Subcutaneous abdominal adipose tissue (tissue), 5 donors: ENCODE results near the gene C19orf44.
"Not testable (repeated sequence)": the region's sequence is repeated elsewhere in the genome, so short reads cannot be mapped to it uniquely, and the experiment has no call there.

ENCODE experiments used
- H3K27ac ChIP-seq: one replicate; pipeline ENCODE4 v1.7.0; 2013; ENCODE audit warnings: low read depth, mild to moderate bottlenecking, inconsistent platforms, low read length, moderate library complexity
- H3K27me3 ChIP-seq, 5 donors: one replicate each; pipeline ENCODE4 v1.7.0; 2013; ENCODE audit warnings: low read length in 5 of 5, inconsistent platforms in 1 of 5; ENCODE audit not compliant: control insufficient read depth in 5 of 5, insufficient read depth in 4 of 5
- H3K36me3 ChIP-seq, 5 donors: one replicate each; pipeline ENCODE4 v1.7.0; 2013; ENCODE audit warnings: low read length in 5 of 5; ENCODE audit not compliant: control insufficient read depth in 5 of 5, insufficient read depth in 5 of 5
- H3K4me1 ChIP-seq, 5 donors: one replicate each; pipeline ENCODE4 v1.7.0; 2013; ENCODE audit warnings: low read length in 5 of 5, mild to moderate bottlenecking in 3 of 5, moderate library complexity in 1 of 5; ENCODE audit not compliant: control insufficient read depth in 5 of 5, insufficient read depth in 5 of 5
- H3K4me3 ChIP-seq, 5 donors: one replicate each; pipeline ENCODE4 v1.7.0; 2013; ENCODE audit warnings: low read length in 5 of 5, low read depth in 1 of 5
- H3K9ac ChIP-seq, 5 donors: one replicate each; pipeline ENCODE4 v1.7.0; 2013; ENCODE audit warnings: low read length in 5 of 5, mild to moderate bottlenecking in 4 of 5, moderate library complexity in 3 of 5
- H3K9me3 ChIP-seq, 5 donors: one replicate each; pipeline ENCODE4 v1.7.0; 2013; ENCODE audit warnings: low read length in 5 of 5; ENCODE audit not compliant: control insufficient read depth in 5 of 5
- donor health status: healthy.
- donor health status: healthy.
- donor health status: healthy.
- donor health status: healthy.
- donor health status: healthy.

Gene C19orf44

DNA sequence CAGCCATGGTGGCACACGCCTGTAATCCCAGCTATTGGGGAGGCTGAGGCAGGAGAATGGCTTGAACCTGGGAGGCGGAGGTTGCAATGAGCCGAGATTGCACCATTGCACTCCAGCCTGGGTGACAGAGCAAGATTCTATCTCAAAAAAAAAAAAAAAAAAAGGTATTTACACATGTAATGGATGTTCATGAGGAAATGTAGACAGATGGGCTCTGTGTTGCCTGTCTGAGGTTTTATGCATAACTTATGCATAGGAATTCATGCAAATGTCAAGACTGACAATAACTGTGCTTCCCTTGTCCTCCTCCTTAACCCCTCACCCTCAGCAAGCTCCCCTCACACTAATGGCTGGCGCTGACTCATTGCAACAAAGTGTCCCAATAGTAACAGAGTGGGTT, 9.7 kb upstream of the C19orf44 start:
- H3K36me3 ChIP-seq, H3K4me1 ChIP-seq, H3K4me3 ChIP-seq, H3K9me3 ChIP-seq, H3K27ac ChIP-seq, H3K9ac ChIP-seq, H3K27me3 ChIP-seq: not testable (repeated sequence)

- H3K4me3 ChIP-seq = peak overlapping the region; percentile 70 to 90 (median 84)
- H3K9me3 ChIP-seq = no peaks in the 10 kb centered on the region
- H3K27me3 ChIP-seq = no peaks in the 10 kb centered on the region
- H3K4me1 ChIP-seq = peaks cover 2 to 16% (median 15%) of the 10 kb centered on the region in 5 donors
- peaks cover 0 to 9% (median 2%) of the 10 kb centered on the region in 5 donors for H3K36me3 ChIP-seq
- peak overlapping the region in 4 of 5 donors; percentile 32 to 64 (median 52) for H3K9ac ChIP-seq
- peak overlapping the region; percentile 50 for H3K27ac ChIP-seq
Observed at GRCh38 chr19:16496613-16496983, 404 bp downstream of the C19orf44 start.

GRCh38 chr19:16497042-16497441, 848 bp downstream of the C19orf44 start:
- Histone ChIP-seq H3K27me3 (no peaks in the 10 kb centered on the region), H3K36me3 (peaks cover 0 to 10% (median 2%) of the 10 kb centered on the region in 5 donors), H3K9ac (peak overlapping the region in 2 of 5 donors; percentile 32 to 59), H3K9me3 (no peaks in the 10 kb centered on the region), H3K4me3 (peak overlapping the region; percentile 70 to 90 (median 84)), H3K27ac (no peak overlapping the region), H3K4me1 (peaks cover 2 to 16% (median 15%) of the 10 kb centered on the region in 5 donors)

DNA sequence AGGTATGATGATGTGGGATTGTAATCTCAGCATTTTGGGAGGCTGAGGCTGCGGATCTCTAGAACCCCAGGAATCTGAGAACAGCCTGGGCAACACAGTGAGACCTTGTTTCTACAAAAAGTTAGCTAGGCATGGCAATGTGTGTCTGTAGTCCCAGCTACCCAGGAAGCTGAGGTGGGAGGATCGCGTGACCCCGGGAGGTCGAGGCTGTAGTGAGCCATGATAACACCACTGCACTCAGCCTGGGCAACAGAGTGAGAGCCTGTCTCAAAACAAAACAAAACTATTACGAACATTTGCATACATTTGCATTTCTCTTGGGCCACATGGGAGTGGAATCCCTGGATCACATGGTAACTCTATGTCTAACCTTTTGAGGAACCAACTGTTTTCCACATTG, 1.6 kb downstream of the C19orf44 start:
- Histone ChIP-seq H3K4me1 (peaks cover 2 to 16% (median 15%) of the 10 kb centered on the region in 5 donors), H3K9ac (no peak overlapping the region), H3K9me3 (no peaks in the 10 kb centered on the region), H3K27me3 (no peaks in the 10 kb centered on the region), H3K36me3 (peaks cover under 1 to 11% (median 4%) of the 10 kb centered on the region in 5 donors), H3K27ac (no peak overlapping the region), H3K4me3 (no peak overlapping the region)

DNA sequence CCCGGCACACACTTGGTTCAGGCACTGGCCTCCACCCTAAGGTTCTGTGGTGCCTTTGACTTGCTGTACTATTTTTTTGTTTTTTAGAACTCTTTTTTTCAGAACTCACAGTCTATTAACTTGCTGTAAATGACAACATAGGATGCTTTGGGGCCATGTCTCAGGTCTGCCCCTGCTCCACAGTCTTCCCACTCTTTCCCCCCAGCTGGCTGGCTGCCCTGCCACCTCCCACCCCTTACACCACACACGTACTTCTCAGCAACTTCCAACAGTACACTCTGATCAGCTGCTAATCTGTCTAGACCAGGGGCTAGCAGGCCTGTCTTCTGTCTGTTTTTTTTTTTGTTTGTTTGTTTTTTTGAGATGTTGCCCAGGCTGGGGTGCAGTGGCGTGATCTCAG, 8.1 kb downstream of the C19orf44 start:
- H3K4me1 ChIP-seq = peaks cover 0 to 2% (median 2%) of the 10 kb centered on the region in 5 donors
- peaks cover 2 to 31% (median 12%) of the 10 kb centered on the region in 5 donors for H3K36me3 ChIP-seq
- no peaks in the 10 kb centered on the region for H3K27me3 ChIP-seq
- no peak overlapping the region for H3K4me3 ChIP-seq
- H3K27ac ChIP-seq = no peak overlapping the region
- no peak overlapping the region for H3K9ac ChIP-seq
- H3K9me3 ChIP-seq = no peaks in the 10 kb centered on the region

DNA sequence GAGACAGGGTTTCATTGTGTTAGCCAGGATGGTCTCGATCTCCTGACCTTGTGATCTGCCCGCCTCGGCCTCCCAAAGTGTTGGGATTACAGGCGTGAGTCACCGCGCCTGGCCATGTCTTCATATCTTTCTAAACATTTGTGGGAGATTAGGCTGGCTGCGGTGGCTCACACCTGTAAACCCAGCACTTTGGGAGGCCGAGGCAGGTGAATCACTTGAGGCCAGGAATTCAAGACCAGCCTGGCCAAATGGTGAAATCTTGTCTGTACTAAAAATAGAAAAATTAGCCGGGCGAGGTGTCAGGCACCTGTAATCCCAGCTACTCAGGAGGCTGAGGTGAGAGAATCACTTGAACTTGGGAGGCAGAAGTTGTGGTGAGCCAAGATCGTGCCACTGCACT, 10.0 kb downstream of the C19orf44 start:
- H3K9ac ChIP-seq, H3K27ac ChIP-seq, H3K9me3 ChIP-seq, H3K27me3 ChIP-seq, H3K4me3 ChIP-seq: not testable (repeated sequence)
- peaks cover 2 to 35% (median 18%) of the 10 kb centered on the region in 5 donors for H3K36me3 ChIP-seq
- H3K4me1 ChIP-seq = peaks cover 0 to 11% (median 8%) of the 10 kb centered on the region in 5 donors

DNA sequence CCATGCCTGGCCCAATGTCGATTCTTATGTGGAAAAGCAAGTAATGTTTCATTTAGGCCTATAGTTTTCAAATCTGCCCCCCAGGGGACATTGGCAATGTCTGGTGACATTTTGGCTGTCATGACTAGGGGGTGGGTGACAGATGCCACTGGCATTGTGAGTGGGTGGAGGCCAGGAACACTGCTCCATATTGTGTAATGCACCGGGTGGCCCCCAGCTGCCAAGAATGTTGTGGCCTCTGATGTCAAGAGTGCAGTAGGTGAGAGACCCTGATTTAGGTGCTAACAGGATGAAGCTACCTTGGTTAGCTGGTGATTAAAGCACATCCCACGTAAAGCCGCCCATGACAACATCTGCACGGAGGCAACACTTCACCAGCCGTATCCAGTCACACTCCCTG, 10.8 kb downstream of the C19orf44 start:
- Histone ChIP-seq H3K4me1 (peaks cover 0 to 11% (median 8%) of the 10 kb centered on the region in 5 donors), H3K4me3 (no peak overlapping the region), H3K36me3 (peaks cover 0 to 31% (median 18%) of the 10 kb centered on the region in 5 donors), H3K9ac (no peak overlapping the region), H3K27ac (no peak overlapping the region), H3K27me3 (no peaks in the 10 kb centered on the region), H3K9me3 (no peaks in the 10 kb centered on the region)

- Histone ChIP-seq H3K36me3 (peaks cover 0 to 34% (median 16%) of the 10 kb centered on the region in 5 donors), H3K27ac (no peak overlapping the region), H3K4me1 (peaks cover 0 to 11% (median 8%) of the 10 kb centered on the region in 5 donors)
Observed at GRCh38 chr19:16508546-16508945, 12.4 kb downstream of the C19orf44 start.

DNA sequence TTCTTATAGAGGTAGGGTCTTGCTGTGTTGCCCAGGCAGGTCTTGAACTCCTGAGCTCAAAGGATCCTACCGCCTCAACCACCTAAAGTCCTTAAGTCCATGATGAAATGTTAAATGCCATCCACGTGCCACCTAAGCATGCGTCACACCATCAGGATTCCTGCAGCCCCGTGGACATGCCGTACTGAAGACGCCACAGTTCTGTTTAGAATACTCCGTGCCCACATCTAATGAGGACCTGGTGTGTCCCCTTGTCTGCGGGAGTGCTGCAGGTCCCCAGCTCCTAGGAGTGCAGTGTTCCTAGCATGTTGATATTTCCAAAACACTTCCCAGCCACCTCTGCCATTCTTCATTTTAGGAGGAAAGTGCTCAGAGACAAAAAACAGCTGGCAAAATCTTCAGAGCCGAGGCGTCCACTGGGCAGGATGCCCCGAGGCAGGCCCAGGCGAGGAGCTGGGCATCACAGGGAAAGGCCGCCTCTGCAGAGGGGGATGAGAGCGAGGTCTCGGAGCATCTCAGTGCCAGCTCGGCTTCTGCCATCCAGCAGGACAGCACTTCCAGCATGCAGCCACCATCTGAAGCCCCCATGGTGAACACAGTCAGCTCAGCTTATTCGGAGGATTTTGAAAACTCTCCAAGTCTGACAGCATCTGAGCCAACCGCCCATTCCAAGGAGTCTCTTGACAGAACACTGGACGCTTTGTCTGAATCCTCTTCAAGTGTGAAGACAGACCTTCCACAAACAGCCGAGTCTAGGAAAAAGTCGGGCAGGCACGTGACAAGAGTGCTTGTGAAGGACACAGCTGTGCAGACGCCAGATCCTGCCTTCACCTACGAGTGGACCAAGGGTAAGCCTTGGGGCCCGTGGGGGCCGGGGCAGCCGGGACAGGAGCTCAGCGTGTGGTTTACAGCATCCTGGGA, 13.2 kb downstream of the C19orf44 start:
- Histone ChIP-seq H3K4me1 (peaks cover 0 to 11% (median 8%) of the 10 kb centered on the region in 5 donors), H3K27ac (no peak overlapping the region), H3K9me3 (no peaks in the 10 kb centered on the region), H3K4me3 (no peak overlapping the region), H3K9ac (peak overlapping the region in 2 of 5 donors; percentile 19 to 24), H3K27me3 (no peaks in the 10 kb centered on the region), H3K36me3 (peaks cover 0 to 31% (median 17%) of the 10 kb centered on the region in 5 donors)

More at GRCh38 chr19:16508546-16508945, 12.4 kb downstream of the C19orf44 start:
- Histone ChIP-seq H3K9ac (no peak overlapping the region), H3K27me3 (no peaks in the 10 kb centered on the region), H3K9me3 (no peaks in the 10 kb centered on the region), H3K4me3 (no peak overlapping the region)

GRCh38 chr19:16512611-16513010, 16.4 kb downstream of the C19orf44 start:
- H3K27me3 ChIP-seq, H3K9me3 ChIP-seq, H3K27ac ChIP-seq, H3K9ac ChIP-seq, H3K4me3 ChIP-seq: not testable (repeated sequence)
- Histone ChIP-seq H3K36me3 (peaks cover 0 to 43% (median 28%) of the 10 kb centered on the region in 5 donors), H3K4me1 (peaks cover 0 to 11% (median 8%) of the 10 kb centered on the region in 5 donors)
